Measurements from ENCODE around the gene FUCA1.

GRCh38 chr1:23806280-23806679 is 61.8 kb downstream of the FUCA1 start:
- no peak for TF ChIP-seq POLR2A (IDR thresholded peaks at IDR 0.05)
- TF ChIP-seq CTCF (IDR thresholded peaks at IDR 0.05 in 4 of 5, conservative IDR thresholded peaks at IDR 0.05 in 1 of 5): no peak
